H9 (cell line): Measurements from ENCODE around the gene WDR20. TPM values are rescaled to one million over a fixed set of nuclear protein-coding genes. Genes with fewer than 3 reads are reported as not detected.

Source experiments
- DNase-seq: peaks from one replicate; pipeline ENCODE4 v3.0.0-alpha.2; 2017
- H2AFZ ChIP-seq: one replicate; pipeline ENCODE4 v1.6.1; 2013; ENCODE audit warnings: mild to moderate bottlenecking, low read length, control low read depth, moderate library complexity
- H2AK5ac ChIP-seq: 2 replicates; pipeline ENCODE4 v1.6.1; 2013; ENCODE audit warnings: low read length, control low read depth, mixed read lengths; ENCODE audit not compliant: insufficient read length
- H2BK120ac ChIP-seq: one replicate; pipeline ENCODE4 v1.6.1; 2013; ENCODE audit warnings: low read depth, mild to moderate bottlenecking, low read length, control low read depth, inconsistent platforms; ENCODE audit not compliant: poor library complexity, severe bottlenecking
- H2BK12ac ChIP-seq: 2 replicates; pipeline ENCODE4 v1.6.1; 2013; ENCODE audit warnings: low read length, control low read depth, mixed read lengths, low read depth; ENCODE audit not compliant: insufficient read length
- H2BK15ac ChIP-seq: 2 replicates; pipeline ENCODE4 v1.6.1; 2013; ENCODE audit warnings: low read depth, low read length, control low read depth
- H2BK20ac ChIP-seq: one replicate; pipeline ENCODE4 v1.6.1; 2013; ENCODE audit warnings: low read depth, mild to moderate bottlenecking, low read length, control low read depth, inconsistent platforms; ENCODE audit not compliant: poor library complexity, severe bottlenecking
- H2BK5ac ChIP-seq: 2 replicates; pipeline ENCODE4 v1.6.1; 2013; ENCODE audit warnings: low read length, control low read depth, mixed read lengths; ENCODE audit not compliant: insufficient read length
- H3K14ac ChIP-seq: 2 replicates; pipeline ENCODE4 v1.6.1; 2013; ENCODE audit warnings: low read length, control low read depth; ENCODE audit not compliant: insufficient read depth
- H3K18ac ChIP-seq: 2 replicates; pipeline ENCODE4 v1.6.1; 2013; ENCODE audit warnings: low read depth, mild to moderate bottlenecking, mixed read lengths, low read length, control low read depth; ENCODE audit not compliant: insufficient read length
- H3K23ac ChIP-seq: 2 replicates; pipeline ENCODE4 v1.6.1; 2013; ENCODE audit warnings: low read length, control low read depth, mixed read lengths, low read depth; ENCODE audit not compliant: insufficient read length
- H3K23me2 ChIP-seq: 2 replicates; pipeline ENCODE4 v1.6.1; 2013; ENCODE audit warnings: low read depth, mild to moderate bottlenecking, mixed read lengths, low read length, control low read depth; ENCODE audit not compliant: insufficient read length, poor library complexity, severe bottlenecking
- H3K27ac ChIP-seq: 2 replicates; pipeline ENCODE4 v1.5.1; 2013; ENCODE audit warnings: low read length, control low read depth, mixed read lengths, low read depth; ENCODE audit not compliant: insufficient read length
- H3K27me3 ChIP-seq: 2 replicates; pipeline ENCODE4 v1.6.1; 2013; ENCODE audit warnings: low read length, control low read depth, inconsistent platforms; ENCODE audit not compliant: insufficient read depth
- H3K4ac ChIP-seq: 2 replicates; pipeline ENCODE4 v1.6.1; 2013; ENCODE audit warnings: low read depth, mild to moderate bottlenecking, control low read depth, inconsistent platforms, low read length, moderate library complexity
- H3K4me1 ChIP-seq: 2 replicates; pipeline ENCODE4 v1.6.1; 2013; ENCODE audit warnings: low read length, control low read depth, inconsistent platforms; ENCODE audit not compliant: insufficient read depth
- H3K4me2 ChIP-seq: 2 replicates; pipeline ENCODE4 v1.6.1; 2013; ENCODE audit warnings: low read length, control low read depth, mixed read lengths; ENCODE audit not compliant: insufficient read length, insufficient read depth
- H3K56ac ChIP-seq: 2 replicates; pipeline ENCODE4 v1.6.1; 2013; ENCODE audit warnings: low read depth, mild to moderate bottlenecking, mixed read lengths, low read length, control low read depth; ENCODE audit not compliant: insufficient read length
- H3K79me1 ChIP-seq: 2 replicates; pipeline ENCODE4 v1.6.1; 2013; ENCODE audit warnings: low read depth, mild to moderate bottlenecking, moderate library complexity, low read length, control low read depth, inconsistent platforms; ENCODE audit not compliant: insufficient read depth, poor library complexity, severe bottlenecking
- H3K79me2 ChIP-seq: 2 replicates; pipeline ENCODE4 v1.6.1; 2013; ENCODE audit warnings: low read length, control low read depth, inconsistent platforms; ENCODE audit not compliant: insufficient read depth
- H3K9ac ChIP-seq: 2 replicates; pipeline ENCODE4 v1.6.1; 2013; ENCODE audit warnings: low read length, control low read depth, mixed read lengths; ENCODE audit not compliant: insufficient read length; ENCODE audit errors: extremely low read depth
- H3K9me3 ChIP-seq: one replicate; pipeline ENCODE4 v1.6.1; 2013; ENCODE audit warnings: low read depth, low read length, inconsistent platforms; ENCODE audit not compliant: control insufficient read depth
- H3T11ph ChIP-seq: one replicate; pipeline ENCODE4 v1.6.1; 2013; ENCODE audit warnings: mild to moderate bottlenecking, low read length, control low read depth, inconsistent platforms
- H4K20me1 ChIP-seq: one replicate; pipeline ENCODE4 v1.6.1; 2013; ENCODE audit not compliant: control insufficient read depth, insufficient read length, insufficient read depth
- H4K5ac ChIP-seq: 2 replicates; pipeline ENCODE4 v1.6.1; 2013; ENCODE audit warnings: low read depth, mild to moderate bottlenecking, mixed read lengths, low read length, control low read depth; ENCODE audit not compliant: insufficient read length
- H4K8ac ChIP-seq: replicated peaks from 2 replicates; pipeline ENCODE4 v1.6.1; 2013; ENCODE audit warnings: low read length, control low read depth, mixed read lengths, low read depth; ENCODE audit not compliant: insufficient read length
- H4K91ac ChIP-seq: 2 replicates; pipeline ENCODE4 v1.6.1; 2013; ENCODE audit warnings: low read depth, mild to moderate bottlenecking, moderate library complexity, mixed read lengths, low read length, control low read depth; ENCODE audit not compliant: insufficient read length
- H3K27ac Mint-ChIP-seq, 3 experiments: 2 replicates in 2 of 3; 3 replicates in 1 of 3; pipeline ENCODE4 v1.8.0; 2020 to 2021; ENCODE audit warnings: mixed read lengths in 3 of 3, mild to moderate bottlenecking in 1 of 3, moderate library complexity in 1 of 3
- H3K27me3 Mint-ChIP-seq: 2 replicates; pipeline ENCODE4 v1.8.0; 2021; ENCODE audit warnings: low read depth, mild to moderate bottlenecking, moderate library complexity, mixed read lengths
- H3K36me3 Mint-ChIP-seq, 3 experiments: 2 replicates in 2 of 3; 3 replicates in 1 of 3; pipeline ENCODE4 v1.8.0; 2020 to 2021; ENCODE audit warnings: low read depth in 3 of 3, mixed read lengths in 3 of 3; ENCODE audit not compliant: insufficient read depth in 1 of 3
- H3K4me1 Mint-ChIP-seq, 2 experiments: 2 replicates each; pipeline ENCODE4 v1.8.0; 2020; ENCODE audit warnings: mixed read lengths in 2 of 2
- H3K4me3 Mint-ChIP-seq, 2 experiments: 2 replicates in 1 of 2; 3 replicates in 1 of 2; pipeline ENCODE4 v1.8.0; 2020 to 2021; ENCODE audit warnings: mild to moderate bottlenecking in 2 of 2, mixed read lengths in 2 of 2, moderate library complexity in 1 of 2
- H3K9me3 Mint-ChIP-seq, 2 experiments: 2 replicates in 1 of 2; 3 replicates in 1 of 2; pipeline ENCODE4 v1.8.0; 2020; ENCODE audit warnings: mild to moderate bottlenecking in 2 of 2, mixed read lengths in 2 of 2, moderate library complexity in 1 of 2
- CTCF ChIP-seq: fragments of 200-600 bp; sonication (generic); conservative IDR thresholded peaks from 3 replicates; pipeline ENCODE4 v1.8.0; 2021; ENCODE audit warnings: antibody characterized with exemption, mild to moderate bottlenecking
- WGBS: extraction: QIAGEN DNeasy Blood & Tissue Kit; methylation state at CpG from one replicate; pipeline ENCODE4 v1.1.7; 2013; ENCODE audit warnings: missing lambda C conversion rate, low lambda C conversion rate, mixed read lengths; ENCODE audit not compliant: insufficient read length; ENCODE audit errors: extremely low coverage; 5-methylcytosine and 5-hydroxymethylcytosine counted together
- total RNA-seq: library from RNA; stranded (reverse); gene quantifications from 2 replicates; pipeline ENCODE4 v1.2.1, GENCODE V29; 2021

Gene WDR20
- total RNA-seq, 1 experiment from 2014 or later = 31.6 TPM

GRCh38 chr14:102225936-102226335, 86.2 kb downstream of the WDR20 start:
- no peak overlapping the region for H2BK12ac ChIP-seq
- Mint-ChIP-seq H3K4me3 (no peak overlapping the region), H3K9me3 (no peaks in the 10 kb centered on the region), H3K27me3 (no peaks in the 10 kb centered on the region; the same call in none of the 2 replicates), H3K27ac (peak overlapping the region in 2 of 3 experiments; percentile 43 to 89; a peak in 2 of 7 replicates), H3K4me1 (peaks cover 14 to 19% of the 10 kb centered on the region in 2 experiments), H3K36me3 (peaks cover 3 to 11% (median 5%) of the 10 kb centered on the region in 3 experiments)
- no peak overlapping the region for H2AK5ac ChIP-seq
- no peak overlapping the region for H3K9ac ChIP-seq
- no peak overlapping the region for H3K18ac ChIP-seq
- no peaks in the 10 kb centered on the region for H3K4me1 ChIP-seq
- no peaks in the 10 kb centered on the region for H3K9me3 ChIP-seq
- H3K79me1 ChIP-seq = no peaks in the 10 kb centered on the region
- no peaks in the 10 kb centered on the region for H3K27me3 ChIP-seq
- no peak overlapping the region for H2BK120ac ChIP-seq
- no peak overlapping the region for H3K14ac ChIP-seq
- no peak overlapping the region for H3K23ac ChIP-seq
- no peak for DNase-seq
- no CpG with 5 or more reads among the region's 15 CpGs for WGBS
- no peak overlapping the region for H3K27ac ChIP-seq
- no peaks in the 10 kb centered on the region for H3K23me2 ChIP-seq
- no peak overlapping the region for H4K91ac ChIP-seq
- no peak overlapping the region for H3K4me2 ChIP-seq
- H2BK15ac ChIP-seq = no peak overlapping the region
- no peaks in the 10 kb centered on the region for H4K20me1 ChIP-seq
- no peak overlapping the region for H4K8ac ChIP-seq
- no peak overlapping the region for H3K56ac ChIP-seq
- no peak overlapping the region for H3K4ac ChIP-seq
- no peak overlapping the region for H2BK5ac ChIP-seq
- H2BK20ac ChIP-seq = no peak overlapping the region
- no peak overlapping the region for H3T11ph ChIP-seq
- no peak overlapping the region for H4K5ac ChIP-seq
- H3K79me2 ChIP-seq = no peaks in the 10 kb centered on the region
- TF ChIP-seq CTCF = no peak
- H2AFZ ChIP-seq = no peak overlapping the region
